ENCODE measurements around the gene PLPPR5.

GRCh38 chr1:98979463-98979862 is 25.2 kb downstream of the PLPPR5 start:
- TF ChIP-seq CTCF (IDR thresholded peaks at IDR 0.05) (no peak), POLR2A (IDR thresholded peaks at IDR 0.05) (no peak), EP300 (IDR thresholded peaks at IDR 0.05) (no peak)
